OCI-M2 (cell line): ENCODE measurements around the gene GGCX.
"Not testable (repeated sequence)": the region's sequence is repeated elsewhere in the genome, so short reads cannot be mapped to it uniquely, and the experiment has no call there.

Experiments
- DNase-seq: peaks from one replicate; lab custom pipeline; 2025; ENCODE audit not compliant: unreplicated experiment; lab: John Stamatoyannopoulos, UW

The GGCX gene

GRCh38 chr2:85575739-85576138 lies 14.4 kb upstream of the GGCX start:
- no peak for DNase-seq

GRCh38 chr2:85566265-85566664 lies 5.0 kb upstream of the GGCX start:
- no peak for DNase-seq

- no peak for DNase-seq
Observed at GRCh38 chr2:85564144-85564563, 2.9 kb upstream of the GGCX start.

- DNase-seq, result no peak
Observed at GRCh38 chr2:85560812-85561279, 447 bp downstream of the GGCX start.

GRCh38 chr2:85560403-85560726 lies 928 bp downstream of the GGCX start:
- not testable (repeated sequence) for DNase-seq

GRCh38 chr2:85558160-85558559 lies 3.1 kb downstream of the GGCX start:
- no peak for DNase-seq

- no peak for DNase-seq
Observed at GRCh38 chr2:85557130-85557529, 4.2 kb downstream of the GGCX start.

GRCh38 chr2:85554980-85555612 lies 6.2 kb downstream of the GGCX start:
- no peak for DNase-seq

GRCh38 chr2:85553184-85553583 lies 8.1 kb downstream of the GGCX start:
- no peak for DNase-seq

- no peak for DNase-seq
Observed at GRCh38 chr2:85551698-85552678, 9.3 kb downstream of the GGCX start.

GRCh38 chr2:85550486-85550885 lies 10.8 kb downstream of the GGCX start:
- DNase-seq, result no peak

- DNase-seq, result no peak
Observed at GRCh38 chr2:85549826-85550225, 11.5 kb downstream of the GGCX start.

GRCh38 chr2:85549095-85549494 lies 12.2 kb downstream of the GGCX start:
- no peak for DNase-seq

- DNase-seq, result no peak
Observed at GRCh38 chr2:85548608-85548900, 12.7 kb downstream of the GGCX start.

- DNase-seq, result no peak
Observed at GRCh38 chr2:85547859-85548607, 13.3 kb downstream of the GGCX start.

- no peak for DNase-seq
Observed at GRCh38 chr2:85547089-85547858, 14.0 kb downstream of the GGCX start.

GRCh38 chr2:85545780-85546240 lies 15.5 kb downstream of the GGCX start:
- no peak for DNase-seq

- DNase-seq, result not testable (repeated sequence)
Observed at GRCh38 chr2:85544915-85545779, 16.1 kb downstream of the GGCX start.

GRCh38 chr2:85544254-85544691 lies 17.0 kb downstream of the GGCX start:
- DNase-seq, result not testable (repeated sequence)

- DNase-seq, result no peak
Observed at GRCh38 chr2:85542777-85543176, 18.5 kb downstream of the GGCX start.
